HG03108 (cell line): Measurements from ENCODE around the gene TNFSF12.

Experiments
- ATAC-seq: cut with Tn5 transposase; IDR thresholded peaks from one replicate; pipeline ENCODE4 v1.9.1; 2021; ENCODE audit warnings: moderate library complexity; ENCODE audit not compliant: unreplicated experiment

Gene TNFSF12, protein sequence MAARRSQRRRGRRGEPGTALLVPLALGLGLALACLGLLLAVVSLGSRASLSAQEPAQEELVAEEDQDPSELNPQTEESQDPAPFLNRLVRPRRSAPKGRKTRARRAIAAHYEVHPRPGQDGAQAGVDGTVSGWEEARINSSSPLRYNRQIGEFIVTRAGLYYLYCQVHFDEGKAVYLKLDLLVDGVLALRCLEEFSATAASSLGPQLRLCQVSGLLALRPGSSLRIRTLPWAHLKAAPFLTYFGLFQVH

DNA sequence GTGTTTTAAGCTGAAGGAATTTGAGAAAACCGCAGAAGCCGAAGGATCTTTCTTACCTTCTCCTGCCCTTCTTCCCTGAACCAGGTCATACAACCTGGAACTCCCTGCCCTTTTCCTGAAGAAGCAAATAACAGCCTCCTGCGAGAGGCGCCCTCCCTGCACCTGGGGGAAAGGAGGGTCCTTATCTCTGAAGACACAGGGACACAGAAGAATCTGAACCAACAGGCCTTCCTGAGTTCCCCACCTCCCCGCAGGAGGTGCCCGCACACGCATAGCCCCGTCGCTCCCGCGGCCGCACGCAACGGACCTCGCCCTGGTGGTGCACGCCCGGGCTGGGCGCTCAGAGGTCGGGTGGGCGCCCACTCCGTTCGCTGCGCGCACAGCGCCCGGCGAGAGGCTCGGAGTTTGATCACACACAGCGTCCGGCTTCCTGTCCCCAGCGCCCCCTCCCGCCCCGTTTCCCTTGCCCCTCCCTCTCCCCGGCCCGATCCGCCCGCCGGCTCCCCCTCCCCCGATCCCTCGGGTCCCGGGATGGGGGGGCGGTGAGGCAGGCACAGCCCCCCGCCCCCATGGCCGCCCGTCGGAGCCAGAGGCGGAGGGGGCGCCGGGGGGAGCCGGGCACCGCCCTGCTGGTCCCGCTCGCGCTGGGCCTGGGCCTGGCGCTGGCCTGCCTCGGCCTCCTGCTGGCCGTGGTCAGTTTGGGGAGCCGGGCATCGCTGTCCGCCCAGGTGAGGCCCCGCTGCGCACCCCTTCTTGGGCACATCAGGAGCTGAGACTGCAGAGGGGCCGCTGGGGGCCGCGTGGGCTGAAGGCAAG lies at the start of gene TNFSF12:
TNFSF12 (plus strand) TSS at position 474 of the 816 bp plus-strand sequence; CDS start at position 570, 96 bp downstream.
- ATAC-seq = no peak

GRCh38 chr17:7499161-7499560 lies 49.7 kb upstream of the TNFSF12 start:
- ATAC-seq = no peak

DNA sequence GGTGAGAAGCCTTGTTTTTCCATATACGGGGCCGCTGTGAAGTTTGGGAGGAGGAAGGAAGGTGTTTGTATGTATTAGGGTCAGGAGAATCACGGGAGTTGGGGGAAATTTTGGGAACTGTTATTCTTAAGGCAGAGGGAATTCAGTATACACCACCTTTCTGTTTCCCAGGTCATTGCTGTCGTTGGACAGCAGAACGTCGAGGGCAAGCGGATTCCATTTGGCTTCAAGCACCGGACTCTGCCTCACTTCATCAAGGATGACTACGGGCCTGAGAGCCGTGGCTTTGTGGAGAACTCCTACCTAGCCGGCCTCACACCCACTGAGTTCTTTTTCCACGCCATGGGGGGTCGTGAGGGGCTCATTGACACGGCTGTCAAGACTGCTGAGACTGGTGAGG lies 47.1 kb upstream of the TNFSF12 start:
- no peak for ATAC-seq

GRCh38 chr17:7502171-7502847 lies 46.5 kb upstream of the TNFSF12 start:
- ATAC-seq = no peak

DNA sequence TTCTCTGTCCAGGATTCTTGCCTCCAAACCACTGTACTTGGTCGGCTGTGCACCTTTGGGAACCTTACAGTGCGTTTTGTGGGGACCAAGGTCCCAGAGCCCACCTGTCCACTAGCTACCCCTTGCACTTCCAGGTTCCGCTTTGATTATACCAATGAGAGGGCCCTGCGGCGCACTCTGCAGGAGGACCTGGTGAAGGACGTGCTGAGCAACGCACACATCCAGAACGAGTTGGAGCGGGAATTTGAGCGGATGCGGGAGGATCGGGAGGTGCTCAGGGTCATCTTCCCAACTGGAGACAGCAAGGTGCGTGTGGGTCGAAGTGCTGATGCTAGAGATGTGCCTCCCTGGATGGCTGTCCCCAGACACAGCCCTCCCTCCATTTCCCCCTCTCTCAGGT lies 45.9 kb upstream of the TNFSF12 start:
- no peak for ATAC-seq

DNA sequence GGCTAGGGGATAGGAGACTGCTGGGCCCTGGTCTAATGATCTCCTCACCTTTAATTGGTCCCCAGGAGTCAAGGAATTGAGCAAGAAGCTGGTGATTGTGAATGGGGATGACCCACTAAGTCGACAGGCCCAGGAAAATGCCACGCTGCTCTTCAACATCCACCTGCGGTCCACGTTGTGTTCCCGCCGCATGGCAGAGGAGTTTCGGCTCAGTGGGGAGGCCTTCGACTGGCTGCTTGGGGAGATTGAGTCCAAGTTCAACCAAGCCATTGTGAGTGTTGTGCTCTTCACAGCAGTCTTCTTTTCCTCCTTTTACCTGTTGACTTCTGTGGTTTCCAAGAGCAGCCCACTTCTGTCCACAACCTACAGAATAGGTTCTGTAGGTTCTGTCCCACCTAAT lies 45.3 kb upstream of the TNFSF12 start:
- ATAC-seq = no peak

- no peak for ATAC-seq
Measured at GRCh38 chr17:7508145-7508544, 40.7 kb upstream of the TNFSF12 start.

GRCh38 chr17:7508846-7509245 lies 40.0 kb upstream of the TNFSF12 start:
- no peak for ATAC-seq

- no peak for ATAC-seq
Measured at GRCh38 chr17:7509937-7510336, 38.9 kb upstream of the TNFSF12 start.

- ATAC-seq = no peak
Measured at GRCh38 chr17:7511108-7511507, 37.8 kb upstream of the TNFSF12 start.

DNA sequence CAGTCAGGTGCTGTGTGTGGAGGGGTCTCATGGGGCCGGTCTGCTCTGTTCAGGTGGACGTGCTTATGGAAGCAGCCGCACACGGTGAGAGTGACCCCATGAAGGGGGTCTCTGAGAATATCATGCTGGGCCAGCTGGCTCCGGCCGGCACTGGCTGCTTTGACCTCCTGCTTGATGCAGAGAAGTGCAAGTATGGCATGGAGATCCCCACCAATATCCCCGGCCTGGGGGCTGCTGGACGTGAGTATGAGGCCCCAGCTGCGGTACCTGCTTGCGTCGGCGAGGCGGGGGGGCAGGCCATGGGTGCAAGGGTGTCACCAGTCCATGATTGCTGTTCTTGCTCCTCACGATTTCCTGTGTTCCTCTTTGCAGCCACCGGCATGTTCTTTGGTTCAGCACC lies 36.8 kb upstream of the TNFSF12 start:
- no peak for ATAC-seq

DNA sequence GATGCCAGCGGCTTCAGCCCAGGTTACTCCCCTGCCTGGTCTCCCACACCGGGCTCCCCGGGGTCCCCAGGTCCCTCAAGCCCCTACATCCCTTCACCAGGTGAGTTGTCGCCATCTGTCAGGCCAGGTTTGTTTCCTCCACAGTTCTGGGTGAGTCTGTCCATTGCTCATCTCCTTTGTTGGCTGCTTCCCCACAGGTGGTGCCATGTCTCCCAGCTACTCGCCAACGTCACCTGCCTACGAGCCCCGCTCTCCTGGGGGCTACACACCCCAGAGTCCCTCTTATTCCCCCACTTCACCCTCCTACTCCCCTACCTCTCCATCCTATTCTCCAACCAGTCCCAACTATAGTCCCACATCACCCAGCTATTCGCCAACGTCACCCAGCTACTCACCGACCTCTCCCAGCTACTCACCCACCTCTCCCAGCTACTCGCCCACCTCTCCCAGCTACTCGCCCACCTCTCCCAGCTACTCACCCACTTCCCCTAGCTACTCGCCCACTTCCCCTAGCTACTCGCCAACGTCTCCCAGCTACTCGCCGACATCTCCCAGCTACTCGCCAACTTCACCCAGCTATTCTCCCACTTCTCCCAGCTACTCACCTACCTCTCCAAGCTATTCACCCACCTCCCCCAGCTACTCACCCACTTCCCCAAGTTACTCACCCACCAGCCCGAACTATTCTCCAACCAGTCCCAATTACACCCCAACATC lies 35.9 kb upstream of the TNFSF12 start:
- ATAC-seq = no peak

DNA sequence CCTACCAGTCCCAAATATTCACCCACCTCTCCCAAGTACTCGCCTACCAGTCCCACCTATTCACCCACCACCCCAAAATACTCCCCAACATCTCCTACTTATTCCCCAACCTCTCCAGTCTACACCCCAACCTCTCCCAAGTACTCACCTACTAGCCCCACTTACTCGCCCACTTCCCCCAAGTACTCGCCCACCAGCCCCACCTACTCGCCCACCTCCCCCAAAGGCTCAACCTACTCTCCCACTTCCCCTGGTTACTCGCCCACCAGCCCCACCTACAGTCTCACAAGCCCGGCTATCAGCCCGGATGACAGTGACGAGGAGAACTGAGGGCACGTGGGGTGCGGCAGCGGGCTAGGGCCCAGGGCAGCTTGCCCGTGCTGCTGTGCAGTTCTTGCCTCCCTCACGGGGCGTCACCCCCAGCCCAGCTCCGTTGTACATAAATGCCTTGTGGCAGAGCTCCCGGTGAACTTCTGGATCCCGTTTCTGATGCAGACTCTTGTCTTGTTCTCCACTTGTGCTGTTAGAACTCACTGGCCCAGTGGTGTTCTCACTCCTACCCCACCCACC lies 34.9 kb upstream of the TNFSF12 start:
- no peak for ATAC-seq

GRCh38 chr17:7515911-7516610 lies 32.8 kb upstream of the TNFSF12 start:
- no peak for ATAC-seq

- no peak for ATAC-seq
Measured at GRCh38 chr17:7523033-7523432, 25.8 kb upstream of the TNFSF12 start.

- ATAC-seq = no peak
Measured at GRCh38 chr17:7528842-7529241, 20.0 kb upstream of the TNFSF12 start.

DNA sequence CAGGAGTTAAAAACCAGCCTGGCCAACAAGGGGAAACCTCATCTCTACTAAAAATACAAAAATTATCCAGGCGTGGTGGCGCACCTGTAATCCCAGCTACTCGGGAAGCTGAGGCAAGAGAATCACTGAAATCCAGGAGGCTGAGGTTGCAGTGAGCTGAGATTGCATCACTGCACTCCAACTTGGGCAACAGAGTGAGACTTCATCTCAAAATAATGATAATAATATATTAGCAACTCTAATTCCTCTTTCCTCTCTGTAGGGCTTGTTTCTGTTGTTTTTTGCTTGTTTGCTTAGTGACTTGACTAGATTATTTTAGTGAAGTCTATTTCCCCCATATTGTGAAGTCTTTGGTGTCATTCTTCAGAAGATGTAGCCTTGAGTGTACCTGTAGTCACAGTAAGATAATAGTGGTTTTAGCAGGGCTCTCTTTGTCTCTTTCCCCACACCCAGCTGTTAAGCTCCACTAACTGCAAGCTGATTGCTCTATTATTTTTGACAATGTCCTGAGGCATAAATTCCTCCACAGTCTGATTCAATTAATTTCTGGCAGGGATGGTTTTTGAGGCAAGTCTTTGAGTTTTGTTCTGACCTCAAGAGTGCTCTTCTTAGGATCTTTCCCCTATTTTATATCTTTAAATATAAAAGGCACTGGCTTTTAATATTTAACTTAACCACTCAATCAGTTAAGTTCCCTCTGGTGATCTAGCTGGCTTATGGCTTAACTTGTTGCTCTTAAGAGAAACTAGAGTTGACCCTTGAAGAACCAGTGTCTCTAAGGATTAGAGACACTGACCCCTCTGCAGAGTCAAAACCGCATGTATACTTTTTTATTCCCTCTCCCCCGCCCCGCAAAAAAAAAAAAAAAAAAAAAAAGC lies 18.6 kb upstream of the TNFSF12 start:
- ATAC-seq = no peak

- no peak for ATAC-seq
Measured at GRCh38 chr17:7538050-7538449, 10.8 kb upstream of the TNFSF12 start.

DNA sequence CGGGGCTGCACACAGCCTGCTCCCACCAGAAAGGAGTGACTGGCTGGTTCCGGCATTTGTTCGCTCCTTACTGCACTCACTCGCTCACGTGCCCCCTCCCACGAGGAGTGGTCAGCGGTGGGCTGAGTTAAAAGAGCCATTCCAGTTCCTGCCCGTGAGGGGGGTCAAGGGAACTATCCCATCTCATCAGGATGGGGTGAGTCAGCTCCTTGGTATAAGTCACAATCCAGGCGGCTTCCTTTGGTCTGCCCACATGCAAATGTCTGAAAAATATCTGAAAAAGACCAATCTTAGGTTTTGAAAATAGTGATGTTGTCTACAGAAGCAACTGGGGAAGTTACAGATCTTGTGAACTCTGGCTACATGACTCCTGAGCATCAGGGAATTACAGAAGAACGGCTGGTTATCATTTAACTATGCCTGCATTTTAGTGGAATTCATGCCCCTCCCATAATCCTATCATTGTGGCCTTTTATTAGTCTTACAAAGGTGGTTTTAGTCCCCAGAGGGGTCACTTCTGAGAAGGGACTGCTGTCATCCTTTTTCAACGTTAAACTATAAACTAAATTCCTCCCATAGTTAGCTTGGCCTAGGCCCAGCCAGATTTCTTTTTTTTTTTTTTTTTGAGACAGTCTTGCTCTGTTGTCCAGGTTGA lies 9.8 kb upstream of the TNFSF12 start:
- ATAC-seq = no peak
